HepG2 (cell line): ENCODE measurements around the gene CIAPIN1. TPM values are rescaled to one million over a fixed set of nuclear protein-coding genes. Genes with fewer than 3 reads are reported as not detected.

Experiments
- BCL6 ChIP-seq: IDR thresholded peaks from 2 replicates; pipeline ENCODE4 v1.6.1; 2016; ENCODE audit warnings: missing genetic modification reagents, missing compliant biosample characterization
- CBX2 ChIP-seq, 2 experiments: fragments of 200-600 bp in 1 of 2; sonication (generic); formaldehyde crosslinking in 1 of 2; IDR thresholded peaks; 2 replicates each; pipeline versions ENCODE4 v1.7.0 to v1.8.1; 2018 to 2022; ENCODE audit warnings: low read depth in 2 of 2, low read length in 1 of 2, mild to moderate bottlenecking in 1 of 2, missing genetic modification reagents in 1 of 2
- GPN1 ChIP-seq: sonication (generic); formaldehyde crosslinking; IDR thresholded peaks from 2 replicates; pipeline ENCODE4 v1.5.1; 2020; ENCODE audit warnings: missing genetic modification reagents, borderline replicate concordance
- NONO ChIP-seq, 2 experiments: fragments of 450-650 bp in 1 of 2; sonication (generic) in 1 of 2; formaldehyde crosslinking in 1 of 2; IDR thresholded peaks in 1 of 2; conservative IDR thresholded peaks in 1 of 2; 2 replicates each; pipeline versions ENCODE4 v1.6.1 to v1.8.0; 2017 to 2022; ENCODE audit warnings: mild to moderate bottlenecking in 1 of 2, missing genetic modification reagents in 1 of 2, moderate library complexity in 1 of 2
- SIN3B ChIP-seq: fragments of 150-350 bp; IDR thresholded peaks from 2 replicates; pipeline ENCODE4 v1.6.1; 2014; ENCODE audit warnings: low read length
- SMAD1 ChIP-seq: sonication (generic); formaldehyde crosslinking; IDR thresholded peaks from 2 replicates; pipeline ENCODE4 v1.4.0; 2020; ENCODE audit warnings: missing genetic modification reagents, low read depth, mild to moderate bottlenecking, borderline replicate concordance
- TBL1XR1 ChIP-seq: fragments of 150-350 bp; IDR thresholded peaks from 2 replicates; pipeline ENCODE4 v1.6.1; 2014; ENCODE audit warnings: borderline replicate concordance, low read length; ENCODE audit not compliant: partially characterized antibody
- TBX2 ChIP-seq: sonication (generic); formaldehyde crosslinking; IDR thresholded peaks from 2 replicates; pipeline ENCODE4 v1.5.0; 2020; ENCODE audit warnings: missing genetic modification reagents, mild to moderate bottlenecking, borderline replicate concordance
- THAP7 ChIP-seq: sonication (generic); formaldehyde crosslinking; IDR thresholded peaks from 2 replicates; pipeline ENCODE4 v1.8.1; 2023; ENCODE audit warnings: mild to moderate bottlenecking, missing genetic modification reagents
- ZC3H13 ChIP-seq: sonication (generic); formaldehyde crosslinking; IDR thresholded peaks from 2 replicates; pipeline ENCODE4 v1.8.1; 2023; ENCODE audit warnings: mild to moderate bottlenecking, missing genetic modification reagents, moderate library complexity
- ZFP1 ChIP-seq: IDR thresholded peaks from 2 replicates; pipeline ENCODE4 v1.6.1; 2016
- ZNF354B ChIP-seq: sonication (generic); formaldehyde crosslinking; IDR thresholded peaks from 2 replicates; pipeline ENCODE4 v1.8.0; 2022; ENCODE audit warnings: mild to moderate bottlenecking, missing genetic modification reagents
- ZNF703 ChIP-seq: sonication (generic); formaldehyde crosslinking; IDR thresholded peaks from 2 replicates; pipeline ENCODE4 v1.5.1; 2020; ENCODE audit warnings: missing genetic modification reagents, mild to moderate bottlenecking, moderate library complexity, borderline replicate concordance
- polyA plus RNA-seq, 8 experiments: library from polyadenylated mRNA; depleted of rRNA in 3 of 8; stranded (reverse) in 7 of 8; unstranded in 1 of 8; fragments of >200 nt; fragmentation: Illumina TruSeq in 4 of 8; extraction: Trizol in 4 of 8; gene quantifications; 2 replicates each; pipeline versions ENCODE4 v1.2.1 to v1.2.3, GENCODE V29; 2011 to 2016; ENCODE audit warnings: low read depth in 4 of 8, missing spikeins in 1 of 8, mixed read lengths in 1 of 8; ENCODE audit not compliant: insufficient read depth in 1 of 8
- total RNA-seq, 5 experiments: library from RNA; depleted of rRNA; stranded (reverse); fragments of >200 nt; fragmentation: Illumina TruSeq; extraction: Trizol; gene quantifications; 2 replicates each; pipeline ENCODE4 v1.2.3, GENCODE V29; 2016; ENCODE audit warnings: low read depth in 1 of 5
- TF ChIP-seq, protein P1 (sequence below), 2 experiments: IDR thresholded peaks; 2 replicates each; pipeline ENCODE4 v1.6.1; 2011 to 2012; ENCODE audit warnings: low read length in 2 of 2, borderline replicate concordance in 1 of 2, low read depth in 1 of 2, mild to moderate bottlenecking in 1 of 2, moderate library complexity in 1 of 2
- TF ChIP-seq, protein P2 (sequence below): sonication (generic); formaldehyde crosslinking; IDR thresholded peaks from 2 replicates; pipeline ENCODE4 v1.8.0; 2022; ENCODE audit warnings: mild to moderate bottlenecking, missing genetic modification reagents
- TF ChIP-seq, protein P3 (sequence below): sonication (generic); formaldehyde crosslinking; IDR thresholded peaks from 2 replicates; pipeline ENCODE4 v1.4.0; 2020; ENCODE audit warnings: missing genetic modification reagents, borderline replicate concordance

The CIAPIN1 gene
- total and polyA plus RNA-seq, 2 of the 13 experiments (the other 11 are each of a cell fraction or from before 2014, with no cell fraction given) = 69.3 to 89.7 TPM

GRCh38 chr16:57462209-57462977 is 15.2 kb upstream of the CIAPIN1 start, which contains the start of gene POLR2C (continued):
- TF ChIP-seq, protein P1, sequence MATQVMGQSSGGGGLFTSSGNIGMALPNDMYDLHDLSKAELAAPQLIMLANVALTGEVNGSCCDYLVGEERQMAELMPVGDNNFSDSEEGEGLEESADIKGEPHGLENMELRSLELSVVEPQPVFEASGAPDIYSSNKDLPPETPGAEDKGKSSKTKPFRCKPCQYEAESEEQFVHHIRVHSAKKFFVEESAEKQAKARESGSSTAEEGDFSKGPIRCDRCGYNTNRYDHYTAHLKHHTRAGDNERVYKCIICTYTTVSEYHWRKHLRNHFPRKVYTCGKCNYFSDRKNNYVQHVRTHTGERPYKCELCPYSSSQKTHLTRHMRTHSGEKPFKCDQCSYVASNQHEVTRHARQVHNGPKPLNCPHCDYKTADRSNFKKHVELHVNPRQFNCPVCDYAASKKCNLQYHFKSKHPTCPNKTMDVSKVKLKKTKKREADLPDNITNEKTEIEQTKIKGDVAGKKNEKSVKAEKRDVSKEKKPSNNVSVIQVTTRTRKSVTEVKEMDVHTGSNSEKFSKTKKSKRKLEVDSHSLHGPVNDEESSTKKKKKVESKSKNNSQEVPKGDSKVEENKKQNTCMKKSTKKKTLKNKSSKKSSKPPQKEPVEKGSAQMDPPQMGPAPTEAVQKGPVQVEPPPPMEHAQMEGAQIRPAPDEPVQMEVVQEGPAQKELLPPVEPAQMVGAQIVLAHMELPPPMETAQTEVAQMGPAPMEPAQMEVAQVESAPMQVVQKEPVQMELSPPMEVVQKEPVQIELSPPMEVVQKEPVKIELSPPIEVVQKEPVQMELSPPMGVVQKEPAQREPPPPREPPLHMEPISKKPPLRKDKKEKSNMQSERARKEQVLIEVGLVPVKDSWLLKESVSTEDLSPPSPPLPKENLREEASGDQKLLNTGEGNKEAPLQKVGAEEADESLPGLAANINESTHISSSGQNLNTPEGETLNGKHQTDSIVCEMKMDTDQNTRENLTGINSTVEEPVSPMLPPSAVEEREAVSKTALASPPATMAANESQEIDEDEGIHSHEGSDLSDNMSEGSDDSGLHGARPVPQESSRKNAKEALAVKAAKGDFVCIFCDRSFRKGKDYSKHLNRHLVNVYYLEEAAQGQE (IDR thresholded peaks at IDR 0.05; ENCODE audit: borderline replicate concordance in 1 of 2, low read depth in 1 of 2, low read length in 2 of 2) = peak in 1 of 2 experiments; percentile 80; a peak in 1 of 4 replicates
- TF ChIP-seq, protein P2, sequence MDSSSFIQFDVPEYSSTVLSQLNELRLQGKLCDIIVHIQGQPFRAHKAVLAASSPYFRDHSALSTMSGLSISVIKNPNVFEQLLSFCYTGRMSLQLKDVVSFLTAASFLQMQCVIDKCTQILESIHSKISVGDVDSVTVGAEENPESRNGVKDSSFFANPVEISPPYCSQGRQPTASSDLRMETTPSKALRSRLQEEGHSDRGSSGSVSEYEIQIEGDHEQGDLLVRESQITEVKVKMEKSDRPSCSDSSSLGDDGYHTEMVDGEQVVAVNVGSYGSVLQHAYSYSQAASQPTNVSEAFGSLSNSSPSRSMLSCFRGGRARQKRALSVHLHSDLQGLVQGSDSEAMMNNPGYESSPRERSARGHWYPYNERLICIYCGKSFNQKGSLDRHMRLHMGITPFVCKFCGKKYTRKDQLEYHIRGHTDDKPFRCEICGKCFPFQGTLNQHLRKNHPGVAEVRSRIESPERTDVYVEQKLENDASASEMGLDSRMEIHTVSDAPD (CRISPR knock-in tag) = peak; percentile 63; the same call in 1 of the 2 replicates
- TF ChIP-seq TBX2 (CRISPR knock-in tag) (peak; percentile 77; the same call in 1 of the 2 replicates), SMAD1 (peak; percentile 92; the same call in 1 of the 2 replicates), ZNF703 (no peak), ZC3H13 (peak; percentile 79; the same call in 1 of the 2 replicates), THAP7 (CRISPR knock-in tag) (no peak), SIN3B (peak; percentile 80), TBL1XR1 (peak; percentile 22), ZNF354B (no peak), NONO (IDR thresholded peaks at IDR 0.05) (no peak), NONO (CRISPR knock-in tag; conservative IDR thresholded peaks at IDR 0.05) (peak; percentile 97), CBX2 (IDR thresholded peaks at IDR 0.05; ENCODE audit: low read depth, low read length) (no peak), CBX2 (CRISPR knock-in tag; IDR thresholded peaks at IDR 0.05; ENCODE audit: low read depth) (no peak), BCL6 (CRISPR knock-in tag) (peak; percentile 76), ZFP1 (CRISPR knock-in tag) (peak; percentile 96; the same call in 1 of the 2 replicates), GPN1 (CRISPR knock-in tag) (peak; percentile 67; the same call in 1 of the 2 replicates)
- TF ChIP-seq, protein P3, sequence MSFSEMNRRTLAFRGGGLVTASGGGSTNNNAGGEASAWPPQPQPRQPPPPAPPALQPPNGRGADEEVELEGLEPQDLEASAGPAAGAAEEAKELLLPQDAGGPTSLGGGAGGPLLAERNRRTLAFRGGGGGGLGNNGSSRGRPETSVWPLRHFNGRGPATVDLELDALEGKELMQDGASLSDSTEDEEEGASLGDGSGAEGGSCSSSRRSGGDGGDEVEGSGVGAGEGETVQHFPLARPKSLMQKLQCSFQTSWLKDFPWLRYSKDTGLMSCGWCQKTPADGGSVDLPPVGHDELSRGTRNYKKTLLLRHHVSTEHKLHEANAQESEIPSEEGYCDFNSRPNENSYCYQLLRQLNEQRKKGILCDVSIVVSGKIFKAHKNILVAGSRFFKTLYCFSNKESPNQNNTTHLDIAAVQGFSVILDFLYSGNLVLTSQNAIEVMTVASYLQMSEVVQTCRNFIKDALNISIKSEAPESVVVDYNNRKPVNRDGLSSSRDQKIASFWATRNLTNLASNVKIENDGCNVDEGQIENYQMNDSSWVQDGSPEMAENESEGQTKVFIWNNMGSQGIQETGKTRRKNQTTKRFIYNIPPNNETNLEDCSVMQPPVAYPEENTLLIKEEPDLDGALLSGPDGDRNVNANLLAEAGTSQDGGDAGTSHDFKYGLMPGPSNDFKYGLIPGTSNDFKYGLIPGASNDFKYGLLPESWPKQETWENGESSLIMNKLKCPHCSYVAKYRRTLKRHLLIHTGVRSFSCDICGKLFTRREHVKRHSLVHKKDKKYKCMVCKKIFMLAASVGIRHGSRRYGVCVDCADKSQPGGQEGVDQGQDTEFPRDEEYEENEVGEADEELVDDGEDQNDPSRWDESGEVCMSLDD = peak; percentile 73; the same call in 1 of the 2 replicates
